Activated CD8-positive, alpha-beta memory T cell treated with anti-CD3 and anti-CD28 coated beads, Interleukin-2, amount 50 U/mL, for 1 hour (primary cell): ENCODE results near the gene CRISP3.
"Not testable (repeated sequence)": the region's sequence is repeated elsewhere in the genome, so short reads cannot be mapped to it uniquely, and the experiment has no call there.

Experiments used
- DNase-seq: peaks from one replicate; pipeline ENCODE4 v3.0.0-alpha.2; 2020; ENCODE audit errors: extremely low read depth

Gene CRISP3

DNA sequence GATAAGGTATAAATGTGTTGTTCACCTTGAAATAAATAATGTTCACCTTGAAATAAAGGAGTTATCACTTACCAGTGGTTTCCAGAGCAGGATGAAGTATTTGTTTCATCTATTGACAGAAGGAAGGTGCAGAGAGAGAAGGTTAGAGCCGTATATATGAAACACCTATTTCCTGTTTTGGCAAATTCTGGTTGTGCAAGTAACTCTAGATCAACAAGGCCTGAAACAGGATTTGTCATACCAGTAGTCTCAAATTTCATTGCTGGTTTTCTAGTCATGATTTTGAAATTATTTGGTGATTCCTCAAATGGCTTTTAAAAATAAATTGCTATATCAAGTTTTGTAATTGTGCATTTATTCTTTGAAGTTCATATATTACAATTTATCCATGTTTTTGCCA is at the start of gene CRISP3:
TSS of gene CRISP3 (minus strand) at position 130 of the 400 bp plus-strand sequence. CDS start at position 109, 21 bp downstream.
- DNase-seq = no peak

DNA sequence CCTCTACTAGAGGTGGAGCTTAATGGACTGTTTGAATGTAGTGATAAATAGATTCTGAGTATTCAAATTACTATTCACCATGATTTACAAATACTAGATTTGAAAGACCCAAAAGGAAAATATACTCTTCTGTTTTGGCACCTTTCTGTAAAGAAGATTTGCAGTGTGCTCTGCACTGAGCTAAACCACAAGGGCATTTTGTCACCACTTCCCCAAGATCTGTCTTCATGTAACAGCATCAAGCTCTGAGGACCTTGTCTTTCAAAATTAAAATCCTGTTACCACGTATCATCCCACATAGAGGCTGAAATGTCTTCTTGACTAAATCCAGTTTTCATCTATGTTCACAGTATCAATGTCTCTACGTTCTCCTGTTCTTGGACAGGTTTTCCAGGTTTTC is 46.2 kb upstream of the CRISP3 start:
- DNase-seq = no peak

GRCh38 chr6:49787176-49787575 is 43.0 kb upstream of the CRISP3 start, which contains the start of gene PGK2:
PGK2 (minus strand) TSS chr6:49787285; CDS start chr6:49787187, 98 bp downstream.
- no peak for DNase-seq

DNA sequence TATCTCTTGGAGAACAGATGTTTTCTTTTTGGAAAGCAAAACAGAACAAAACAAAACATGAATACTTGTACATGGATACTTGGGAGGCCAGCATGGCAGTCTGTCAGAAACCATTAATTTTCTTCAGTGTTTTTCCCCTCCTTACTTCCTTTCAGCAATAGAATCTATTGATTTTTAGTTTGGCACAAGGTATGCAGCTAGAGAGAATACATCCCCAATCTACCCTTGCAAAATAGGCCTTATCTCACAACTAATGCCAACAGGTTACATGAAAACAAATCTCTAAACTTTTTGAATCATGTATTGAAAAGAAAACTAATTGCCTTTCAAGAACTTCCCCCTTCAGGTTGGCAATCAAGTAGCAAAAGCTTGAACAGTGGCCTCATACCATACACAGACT is 40.1 kb upstream of the CRISP3 start:
- no peak for DNase-seq

GRCh38 chr6:49782725-49783124 is 38.5 kb upstream of the CRISP3 start:
- DNase-seq = no peak

DNA sequence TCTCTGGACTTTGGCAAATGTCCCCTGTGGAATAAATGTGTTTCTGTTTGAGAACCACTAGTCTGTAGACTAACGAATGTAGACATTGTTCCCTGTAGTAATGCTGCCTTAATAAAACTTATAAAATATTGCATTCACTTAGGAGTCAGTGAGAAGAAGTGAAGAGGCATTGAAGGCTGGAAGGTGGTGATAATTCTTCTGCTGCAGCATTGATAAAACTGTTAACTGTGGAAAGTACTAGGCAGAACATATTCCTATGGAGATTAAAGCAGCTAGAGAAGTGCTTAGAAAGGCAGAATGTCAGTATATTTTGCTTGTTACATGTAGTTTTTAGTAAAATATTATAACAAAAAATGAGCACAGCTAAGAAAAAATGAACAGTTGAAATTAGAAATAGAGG is 38.1 kb upstream of the CRISP3 start:
- no peak for DNase-seq

- DNase-seq = no peak
Measured at GRCh38 chr6:49776444-49776843, 32.3 kb upstream of the CRISP3 start.

DNA sequence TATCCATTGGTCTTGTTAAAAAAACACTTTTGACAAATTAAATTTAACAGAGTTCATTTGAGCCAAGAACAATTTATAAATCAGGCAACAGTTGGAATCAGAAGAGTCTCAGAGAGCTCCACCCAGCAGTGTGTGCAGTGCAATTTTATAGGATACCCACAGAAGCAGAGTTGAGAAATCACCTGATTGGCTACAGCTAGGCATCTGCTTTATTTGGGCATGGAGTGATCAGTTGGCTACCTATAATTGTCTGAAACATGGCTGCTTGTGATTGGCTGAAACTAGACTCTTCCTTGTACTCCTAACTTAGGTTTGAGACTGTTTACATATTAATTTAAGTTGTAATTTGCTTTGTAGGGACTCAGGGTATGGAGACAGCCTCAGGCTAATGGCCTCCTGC is 30.9 kb upstream of the CRISP3 start:
- no peak for DNase-seq

- DNase-seq = no peak
Measured at GRCh38 chr6:49772285-49772684, 28.1 kb upstream of the CRISP3 start.

GRCh38 chr6:49766762-49767161 is 22.6 kb upstream of the CRISP3 start:
- DNase-seq = no peak

GRCh38 chr6:49764571-49765236 is 20.5 kb upstream of the CRISP3 start:
- no peak for DNase-seq

GRCh38 chr6:49743429-49743828 is 759 bp downstream of the CRISP3 start:
- no peak for DNase-seq

DNA sequence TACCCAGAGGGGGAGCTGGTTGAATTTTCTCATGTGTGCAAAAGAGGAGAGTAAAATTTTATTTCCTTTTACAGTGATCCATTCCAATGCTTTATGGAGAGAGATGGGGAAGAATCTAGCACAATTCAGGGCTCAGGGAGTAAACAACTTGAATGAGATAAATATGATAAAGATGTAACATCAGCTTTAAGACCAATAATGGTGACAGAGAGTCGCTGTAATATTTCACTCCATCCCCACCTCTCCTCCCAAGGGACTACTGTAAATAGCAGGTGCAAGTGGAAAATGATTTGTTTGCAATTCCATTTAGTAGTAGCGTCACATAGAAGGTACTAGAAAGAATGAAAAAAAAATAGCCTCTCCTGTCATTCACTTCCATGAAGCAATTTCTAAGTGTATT is 4.8 kb downstream of the CRISP3 start:
- DNase-seq = no peak

- DNase-seq = no peak
Measured at GRCh38 chr6:49736017-49736508, 8.1 kb downstream of the CRISP3 start.

- DNase-seq = no peak
Measured at GRCh38 chr6:49733680-49734079, 10.5 kb downstream of the CRISP3 start.

DNA sequence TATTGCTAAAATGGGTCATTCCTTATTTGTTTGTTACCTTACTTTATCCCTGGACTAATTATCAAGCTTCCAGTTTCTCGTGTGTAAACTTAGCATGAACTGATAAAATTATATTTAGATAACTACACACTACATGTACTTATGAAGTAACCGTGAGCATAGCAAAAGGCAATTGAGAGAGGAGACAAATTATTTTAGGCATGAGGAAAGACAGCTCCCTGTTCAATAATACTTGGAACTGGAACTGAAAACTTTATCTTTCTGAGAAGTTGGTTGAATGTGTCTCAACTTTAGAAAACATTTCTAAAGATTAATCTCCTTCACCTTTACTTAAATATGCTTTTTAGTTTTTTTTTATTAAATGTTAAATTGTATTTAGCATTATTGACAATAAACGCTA is 11.4 kb downstream of the CRISP3 start:
- no peak for DNase-seq

GRCh38 chr6:49730251-49730650 is 13.9 kb downstream of the CRISP3 start:
- DNase-seq = no peak

- DNase-seq = not testable (repeated sequence)
Measured at GRCh38 chr6:49723917-49724316, 20.3 kb downstream of the CRISP3 start.

GRCh38 chr6:49721297-49721696 is 22.9 kb downstream of the CRISP3 start:
- no peak for DNase-seq

GRCh38 chr6:49720372-49720771 is 23.8 kb downstream of the CRISP3 start:
- DNase-seq = no peak

DNA sequence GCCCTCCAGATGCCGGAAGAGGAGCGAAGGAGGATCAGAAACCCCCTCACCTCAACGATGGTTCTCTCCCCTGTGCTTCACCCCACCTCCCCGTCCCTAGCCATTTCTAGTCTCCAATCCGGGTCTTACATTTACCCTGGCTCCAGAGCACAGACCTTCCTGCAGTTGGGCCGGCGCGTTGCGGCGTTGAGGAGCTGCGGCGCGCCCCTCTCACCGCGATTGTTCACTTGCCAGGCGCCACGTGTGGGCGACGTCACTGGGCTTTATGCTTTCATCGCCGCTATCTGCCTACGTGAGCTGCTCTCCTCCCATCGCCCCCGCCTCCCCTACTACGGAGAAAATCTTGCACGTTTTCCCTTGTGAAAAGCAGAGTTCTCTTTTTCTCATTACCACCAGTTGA is 30.8 kb downstream of the CRISP3 start, which contains the start of gene CRISP2:
TSS of gene CRISP2 (minus strand) at position 198 of the 400 bp plus-strand sequence. CDS start 4,347 bp downstream, outside the sequence.
- no peak for DNase-seq

GRCh38 chr6:49698478-49698877 is 45.7 kb downstream of the CRISP3 start:
- no peak for DNase-seq

- no peak for DNase-seq
Measured at GRCh38 chr6:49693512-49693911, 50.7 kb downstream of the CRISP3 start.

DNA sequence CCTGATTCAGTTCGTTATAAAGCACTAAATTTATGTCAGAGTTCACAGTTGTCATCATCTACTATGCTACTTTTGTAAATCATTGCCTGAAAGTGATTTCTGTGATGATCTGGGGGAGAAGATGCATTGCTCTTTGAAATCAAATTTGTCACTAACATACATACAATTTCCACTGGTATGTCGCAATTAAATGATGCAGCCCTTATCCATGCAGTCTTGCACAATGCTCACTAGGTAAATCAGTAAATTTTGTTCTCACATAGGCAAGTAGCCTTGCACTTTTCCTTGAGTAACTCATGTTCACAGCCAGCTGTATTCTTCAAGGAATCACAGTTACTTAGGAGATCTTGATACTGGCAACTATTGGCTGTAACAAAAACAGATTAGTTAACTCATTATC is 51.7 kb downstream of the CRISP3 start:
- DNase-seq = no peak
